ELR (cell line): ENCODE data around the gene VPS8.
"Not testable (repeated sequence)": the region's sequence is repeated elsewhere in the genome, so short reads cannot be mapped to it uniquely, and the experiment has no call there.

ENCODE experiments used
- DNase-seq: peaks from one replicate; pipeline ENCODE4 v3.0.0-alpha.2; 2015; ENCODE audit warnings: low read depth

VPS8 gene

GRCh38 chr3:184985586-184985985 lies 173.6 kb downstream of the VPS8 start:
- no peak for DNase-seq

- DNase-seq = no peak
Observed at GRCh38 chr3:184986366-184986889, 174.5 kb downstream of the VPS8 start.

- DNase-seq = no peak
Observed at GRCh38 chr3:184993394-184993793, 181.4 kb downstream of the VPS8 start.

DNA sequence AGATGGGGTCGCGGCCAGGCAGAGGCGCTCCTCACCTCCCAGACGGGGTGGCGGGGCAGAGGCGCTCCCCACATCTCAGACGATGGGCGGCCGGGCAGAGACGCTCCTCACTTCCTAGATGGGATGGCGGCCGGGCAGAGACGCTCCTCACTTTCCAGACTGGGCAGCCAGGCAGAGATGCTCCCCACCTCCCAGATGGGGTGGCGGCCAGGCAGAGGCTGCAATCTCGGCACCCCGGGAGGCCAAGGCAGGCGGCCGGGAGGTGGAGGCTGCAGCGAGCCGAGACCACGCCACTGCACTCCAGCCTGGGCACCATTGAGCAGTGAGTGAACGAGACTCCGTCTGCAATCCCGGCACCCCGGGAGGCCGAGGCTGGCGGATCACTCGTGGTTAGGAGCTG lies 191.9 kb downstream of the VPS8 start:
- not testable (repeated sequence) for DNase-seq

- DNase-seq = no peak
Observed at GRCh38 chr3:185009650-185010049, 197.7 kb downstream of the VPS8 start.

DNA sequence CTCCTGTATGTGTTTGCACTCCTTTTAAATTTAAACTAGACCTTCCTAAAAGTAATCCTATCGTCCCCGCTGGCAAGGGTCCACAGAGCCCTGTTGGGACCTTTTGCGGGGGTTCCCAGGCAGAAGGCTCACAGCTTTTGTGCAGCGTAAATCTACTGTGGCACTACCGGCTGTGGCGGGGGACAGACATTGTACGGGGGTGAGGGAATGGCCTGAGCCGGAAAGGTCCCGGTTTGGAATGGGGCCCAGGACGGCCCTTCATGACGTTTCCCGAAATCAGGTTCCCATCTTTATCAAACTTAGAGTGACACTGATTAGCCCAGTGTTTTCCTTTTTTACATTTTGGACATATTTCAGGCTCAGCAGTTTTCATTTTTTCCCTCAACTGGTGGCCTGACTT lies 205.6 kb downstream of the VPS8 start:
- not testable (repeated sequence) for DNase-seq

DNA sequence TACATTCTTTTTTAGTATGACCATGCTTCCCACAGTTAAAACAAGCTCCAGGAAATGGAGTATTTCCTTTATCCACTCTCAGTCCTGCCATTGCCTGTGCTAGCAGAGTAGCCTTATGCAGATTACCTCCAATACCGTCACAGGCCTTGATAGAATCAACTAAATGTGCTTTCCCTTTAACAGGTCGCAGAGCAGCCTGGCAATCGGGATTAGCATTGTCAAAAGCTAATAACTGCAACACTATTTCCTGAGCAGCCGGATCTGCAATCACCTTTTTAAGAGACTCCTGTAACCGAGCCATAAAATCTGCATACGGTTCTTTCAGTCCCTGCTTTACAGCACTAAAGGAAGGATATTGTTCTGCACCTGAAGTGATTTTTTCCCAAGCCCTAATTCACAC lies 206.0 kb downstream of the VPS8 start:
- DNase-seq = not testable (repeated sequence)

- DNase-seq = no peak
Observed at GRCh38 chr3:185021256-185021655, 209.3 kb downstream of the VPS8 start.

- no peak for DNase-seq
Observed at GRCh38 chr3:185024406-185024805, 212.4 kb downstream of the VPS8 start.

- DNase-seq = peak; percentile 2
Observed at GRCh38 chr3:185024966-185025365, 213.0 kb downstream of the VPS8 start.

- DNase-seq = no peak
Observed at GRCh38 chr3:185028121-185028520, 216.2 kb downstream of the VPS8 start.

GRCh38 chr3:185029086-185029485 lies 217.1 kb downstream of the VPS8 start:
- no peak for DNase-seq

DNA sequence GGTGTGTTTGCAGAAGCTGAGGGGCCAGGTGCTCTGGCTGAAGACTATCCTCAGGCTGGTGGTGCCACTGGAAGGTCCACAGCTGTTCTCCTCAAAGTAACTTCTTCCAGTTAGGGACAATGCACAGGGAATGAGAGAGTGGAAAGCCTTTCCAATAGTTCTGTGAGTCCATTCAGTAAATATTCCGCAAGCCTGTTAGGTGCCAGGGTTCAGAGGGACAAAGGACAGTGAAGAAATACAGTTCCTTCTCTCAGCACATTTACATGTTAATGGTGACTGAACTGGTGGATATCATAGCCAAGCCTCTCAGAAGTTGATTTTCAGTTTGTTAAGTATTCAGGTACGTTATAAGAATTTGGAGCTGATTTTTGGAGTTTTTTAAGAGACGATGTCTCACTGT lies 218.4 kb downstream of the VPS8 start:
- DNase-seq = no peak

DNA sequence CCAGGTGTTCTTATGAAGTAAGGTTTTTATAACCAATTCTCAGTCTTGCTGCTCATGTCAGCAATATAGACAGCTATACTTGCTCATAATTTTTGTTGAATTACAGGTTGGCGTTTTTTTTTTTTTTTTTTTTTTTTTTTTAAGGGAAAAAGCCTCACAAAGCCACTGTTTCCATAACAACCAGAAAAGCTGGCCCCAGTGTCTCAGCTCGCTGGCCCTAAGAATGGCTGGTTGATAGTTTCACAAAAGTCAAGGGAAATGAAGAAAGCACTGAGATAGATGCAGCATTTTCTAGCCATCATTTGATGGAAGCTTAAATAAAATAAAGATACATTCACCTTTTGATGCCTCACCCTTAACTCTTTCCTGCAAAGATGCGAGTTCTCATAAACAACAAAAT lies 219.0 kb downstream of the VPS8 start:
- no peak for DNase-seq

- DNase-seq = no peak
Observed at GRCh38 chr3:185037801-185038200, 225.8 kb downstream of the VPS8 start.

DNA sequence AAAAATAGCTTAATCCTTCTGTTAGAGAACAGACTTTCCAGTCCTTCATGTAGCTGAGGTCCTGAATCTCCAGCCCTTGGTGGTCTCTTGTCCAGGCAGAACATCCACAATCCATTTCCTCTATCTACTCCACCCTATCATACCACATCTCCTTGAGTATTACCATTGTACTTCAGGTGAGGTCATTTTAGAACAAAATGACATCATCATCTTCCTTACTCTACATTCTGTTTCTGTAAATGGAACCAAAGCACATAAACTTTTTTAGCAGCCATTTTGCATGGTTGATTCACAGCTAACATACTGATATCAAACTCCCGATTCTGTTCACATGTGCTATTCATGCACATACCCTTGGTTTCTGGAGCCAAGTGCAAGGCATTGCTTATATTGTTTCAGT lies 228.5 kb downstream of the VPS8 start:
- DNase-seq = no peak

DNA sequence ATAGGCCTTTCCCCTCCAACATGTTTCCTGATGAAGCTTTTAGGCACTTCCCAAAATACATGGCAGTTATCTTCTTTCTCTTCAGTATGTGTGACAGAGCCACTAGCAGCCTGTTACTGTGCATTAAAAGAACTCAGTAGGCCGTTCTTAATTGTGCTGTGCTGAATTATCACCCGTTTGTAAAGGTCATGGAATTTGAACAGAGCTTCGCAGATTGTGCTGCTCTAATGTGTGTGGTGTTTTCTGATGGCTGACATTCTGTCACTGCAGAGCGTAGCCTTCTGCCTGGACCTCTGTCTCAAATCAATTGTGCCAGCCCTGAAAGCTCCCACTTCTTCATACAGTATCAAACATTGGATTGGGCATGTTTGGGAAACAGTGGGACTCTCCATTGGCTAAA lies 229.6 kb downstream of the VPS8 start:
- DNase-seq = no peak

GRCh38 chr3:185042312-185043050 lies 230.5 kb downstream of the VPS8 start:
- DNase-seq = no peak

DNA sequence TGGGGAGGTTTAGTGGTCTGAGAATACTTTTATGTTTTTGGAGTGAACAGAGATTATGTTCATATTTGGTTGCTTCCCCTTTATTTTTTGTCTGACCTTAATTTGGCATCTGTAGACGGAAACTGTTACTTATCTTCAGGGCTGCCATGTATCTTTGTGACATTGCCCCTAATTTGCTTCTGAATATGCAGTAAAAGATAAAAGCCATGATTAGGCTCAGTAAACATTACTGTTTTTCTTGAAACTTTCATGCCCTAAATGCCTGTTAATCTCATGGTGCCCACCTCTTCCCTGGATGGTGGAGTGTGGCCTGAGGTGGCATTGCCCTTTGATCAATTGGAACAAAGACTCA lies 234.2 kb downstream of the VPS8 start:
- no peak for DNase-seq

- no peak for DNase-seq
Observed at GRCh38 chr3:185046603-185047002, 234.6 kb downstream of the VPS8 start.

GRCh38 chr3:185049710-185050109 lies 237.7 kb downstream of the VPS8 start:
- DNase-seq = no peak

- no peak for DNase-seq
Observed at GRCh38 chr3:185051801-185052200, 239.8 kb downstream of the VPS8 start.

DNA sequence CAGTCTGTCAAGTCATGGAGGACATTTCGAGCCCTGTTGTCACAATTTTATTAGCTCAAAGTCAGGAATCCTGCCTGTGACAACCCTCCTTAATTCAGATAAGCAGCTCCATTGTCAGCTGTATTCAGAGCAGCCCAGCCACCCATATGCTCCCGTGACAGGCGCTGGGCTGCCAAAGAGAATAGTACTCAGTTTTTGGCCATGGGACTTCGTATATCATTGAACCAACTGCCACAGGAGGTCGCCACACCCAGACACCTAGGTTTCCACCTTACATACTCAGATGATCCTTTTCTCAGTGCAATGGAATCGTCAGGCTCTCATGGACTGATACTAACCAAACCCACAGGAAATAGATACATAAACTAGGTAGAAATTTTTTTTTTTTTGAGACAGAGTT lies 240.7 kb downstream of the VPS8 start:
- no peak for DNase-seq

- DNase-seq = no peak
Observed at GRCh38 chr3:185056908-185057307, 244.9 kb downstream of the VPS8 start.
